Neural cell (in vitro differentiated cells): Measurements from ENCODE around the gene MORC3. TPM values are rescaled to one million over a fixed set of nuclear protein-coding genes. Genes with fewer than 3 reads are reported as not detected.

Experiments used
- H2AFZ ChIP-seq: fragments of 200-600, 300-800 bp; sonication (generic), shearing (Covaris generic); 2 replicates; pipeline ENCODE4 v1.6.0; 2014; ENCODE audit warnings: low read depth, mild to moderate bottlenecking, antibody characterized with exemption, low read length, moderate library complexity
- H3F3A ChIP-seq: fragments of 200-600 bp; shearing (Covaris generic); 2 replicates; pipeline ENCODE4 v1.6.1; 2016; ENCODE audit warnings: mild to moderate bottlenecking, moderate library complexity, mixed read lengths, antibody characterized with exemption, low read length; ENCODE audit not compliant: insufficient read depth, poor library complexity, severe bottlenecking
- H3K27ac ChIP-seq: fragments of 200-600, 300-800 bp; sonication (generic), shearing (Covaris generic); 2 replicates; pipeline ENCODE4 v1.5.1; 2014; ENCODE audit warnings: mild to moderate bottlenecking, low read length, moderate library complexity
- H3K27me3 ChIP-seq: fragments of 300-800, 200-600 bp; sonication (generic), shearing (Covaris generic); 2 replicates; pipeline ENCODE4 v1.6.0; 2014; ENCODE audit warnings: mild to moderate bottlenecking, low read depth, low read length, moderate library complexity; ENCODE audit not compliant: insufficient read depth
- H3K36me3 ChIP-seq: fragments of 300-800, 200-600 bp; sonication (generic), shearing (Covaris generic); 2 replicates; pipeline ENCODE4 v1.5.1; 2014; ENCODE audit warnings: mild to moderate bottlenecking, antibody characterized with exemption, low read length, moderate library complexity; ENCODE audit not compliant: insufficient read depth
- H3K4me2 ChIP-seq: fragments of 300-800, 200-600 bp; sonication (generic), shearing (Covaris generic); 2 replicates; pipeline ENCODE4 v1.6.0; 2014; ENCODE audit warnings: mild to moderate bottlenecking, low read length
- H3K4me3 ChIP-seq: fragments of 300-800, 200-600 bp; sonication (generic), shearing (Covaris generic); 2 replicates; pipeline ENCODE4 v1.5.1; 2014; ENCODE audit warnings: mild to moderate bottlenecking, low read length, moderate library complexity
- H3K79me2 ChIP-seq: fragments of 200-600 bp; shearing (Covaris generic); replicated peaks from 2 replicates; pipeline ENCODE4 v1.6.0; 2014; ENCODE audit warnings: mild to moderate bottlenecking, low read length, moderate library complexity; ENCODE audit not compliant: insufficient read depth
- H3K9ac ChIP-seq: fragments of 300-800, 200-600 bp; sonication (generic), shearing (Covaris generic); 2 replicates; pipeline ENCODE4 v1.6.1; 2016; ENCODE audit warnings: mild to moderate bottlenecking, low read length, mixed read lengths
- H3K9me2 ChIP-seq: fragments of 200-600 bp; shearing (Covaris generic); 2 replicates; pipeline ENCODE4 v1.6.1; 2016; ENCODE audit warnings: mild to moderate bottlenecking, low read length, mixed read lengths; ENCODE audit not compliant: insufficient read depth
- H3K9me3 ChIP-seq: fragments of 200-600, 300-800 bp; sonication (generic), shearing (Covaris generic); 2 replicates; pipeline ENCODE4 v1.6.1; 2016; ENCODE audit warnings: mild to moderate bottlenecking, mixed run types, low read length, moderate library complexity, mixed read lengths
- H4K20me1 ChIP-seq: fragments of 200-600 bp; shearing (Covaris generic); 2 replicates; pipeline ENCODE4 v1.6.1; 2016; ENCODE audit warnings: mild to moderate bottlenecking, mixed run types; ENCODE audit not compliant: insufficient read depth
- CTCF ChIP-seq: fragments of 450-650 bp; IDR thresholded peaks from 2 replicates; pipeline ENCODE4 v1.5.1; 2014; ENCODE audit warnings: antibody characterized with exemption, mild to moderate bottlenecking, moderate library complexity; ENCODE audit not compliant: poor library complexity, severe bottlenecking
- EP300 ChIP-seq: fragments of 450-650 bp; conservative IDR thresholded peaks from 2 replicates; pipeline ENCODE4 v1.6.1; 2014; ENCODE audit warnings: antibody characterized with exemption, mild to moderate bottlenecking, moderate library complexity; ENCODE audit not compliant: poor library complexity, severe bottlenecking
- EZH2 ChIP-seq: fragments of 200-600, 300-800 bp; shearing (Covaris generic), sonication (generic); IDR thresholded peaks from 2 replicates; pipeline ENCODE4 v1.6.1; 2014; ENCODE audit warnings: antibody characterized with exemption, low read length, borderline replicate concordance, mild to moderate bottlenecking; ENCODE audit not compliant: insufficient read depth, poor library complexity, severe bottlenecking
- MXI1 ChIP-seq: fragments of 450-650 bp; conservative IDR thresholded peaks from 2 replicates; pipeline ENCODE4 v1.6.1; 2014; ENCODE audit warnings: antibody characterized with exemption, mild to moderate bottlenecking; ENCODE audit not compliant: poor library complexity, severe bottlenecking
- POLR2AphosphoS5 ChIP-seq: IDR thresholded peaks from 2 replicates; pipeline ENCODE4 v1.6.1; 2012
- RAD21 ChIP-seq: fragments of 450-650 bp; conservative IDR thresholded peaks from 2 replicates; pipeline ENCODE4 v1.6.1; 2014; ENCODE audit warnings: antibody characterized with exemption, mild to moderate bottlenecking, moderate library complexity
- REST ChIP-seq: IDR thresholded peaks from 2 replicates; pipeline ENCODE4 v1.6.1; 2012; ENCODE audit warnings: borderline replicate concordance
- SMC3 ChIP-seq: fragments of 450-650 bp; conservative IDR thresholded peaks from 2 replicates; pipeline ENCODE4 v1.6.1; 2014; ENCODE audit warnings: antibody characterized with exemption, mild to moderate bottlenecking, moderate library complexity; ENCODE audit not compliant: poor library complexity
- TAF1 ChIP-seq: IDR thresholded peaks from 2 replicates; pipeline ENCODE4 v1.6.1; 2012; ENCODE audit warnings: low read depth
- polyA plus RNA-seq: library from polyadenylated mRNA; depleted of rRNA; stranded (reverse); fragments of >200 nt; gene quantifications from 2 replicates; pipeline ENCODE4 v1.2.3, GENCODE V29; 2014

Gene MORC3
- polyA plus RNA-seq, 1 donor from 2014 or later: 65.4 TPM

GRCh38 chr21:36322083-36322424, 2.1 kb downstream of the MORC3 start:
- Histone ChIP-seq H3K27me3 (no peaks in the 10 kb centered on the region), H3K27ac (peak overlapping the region; percentile 91), H3K79me2 (peaks cover 64% of the 10 kb centered on the region), H3K4me3 (peak overlapping the region; percentile 98), H3K9ac (peak overlapping the region; percentile 96), H3K9me2 (no peaks in the 10 kb centered on the region), H3K4me2 (peak overlapping the region; percentile 60), H3F3A (no peaks in the 10 kb centered on the region), H3K36me3 (no peaks in the 10 kb centered on the region), H3K9me3 (no peaks in the 10 kb centered on the region), H4K20me1 (no peaks in the 10 kb centered on the region), H2AFZ (no peak overlapping the region)
- TF ChIP-seq EZH2 (no peak), MXI1 (no peak), RAD21 (no peak), POLR2AphosphoS5 (no peak), SMC3 (no peak), TAF1 (no peak), REST (no peak), CTCF (no peak), EP300 (no peak)

GRCh38 chr21:36323032-36323431, 3.0 kb downstream of the MORC3 start:
- H3K4me2 ChIP-seq: no peak overlapping the region
- no peaks in the 10 kb centered on the region for H4K20me1 ChIP-seq

More at GRCh38 chr21:36323032-36323431, 3.0 kb downstream of the MORC3 start:
- H3K9me3 ChIP-seq: no peaks in the 10 kb centered on the region
- H3K4me3 ChIP-seq: no peak overlapping the region
- no peak overlapping the region for H3K27ac ChIP-seq
- H3K9me2 ChIP-seq: no peaks in the 10 kb centered on the region
- H3K9ac ChIP-seq: no peak overlapping the region
- H3F3A ChIP-seq: no peaks in the 10 kb centered on the region
- H3K27me3 ChIP-seq: no peaks in the 10 kb centered on the region
- H2AFZ ChIP-seq: no peak overlapping the region
- no peaks in the 10 kb centered on the region for H3K36me3 ChIP-seq
- TF ChIP-seq CTCF (no peak), EP300 (no peak), REST (no peak), EZH2 (no peak), SMC3 (no peak), POLR2AphosphoS5 (no peak), TAF1 (no peak), RAD21 (no peak), MXI1 (no peak)
- H3K79me2 ChIP-seq: peaks cover 74% of the 10 kb centered on the region
